H9 (cell line): Measurements from ENCODE around the gene BSG. TPM values are rescaled to one million over a fixed set of nuclear protein-coding genes. Genes with fewer than 3 reads are reported as not detected.

Source experiments
- DNase-seq: peaks from one replicate; pipeline ENCODE4 v3.0.0-alpha.2; 2017
- H2AFZ ChIP-seq: one replicate; pipeline ENCODE4 v1.6.1; 2013; ENCODE audit warnings: mild to moderate bottlenecking, low read length, control low read depth, moderate library complexity
- H2AK5ac ChIP-seq: 2 replicates; pipeline ENCODE4 v1.6.1; 2013; ENCODE audit warnings: low read length, control low read depth, mixed read lengths; ENCODE audit not compliant: insufficient read length
- H2BK120ac ChIP-seq: one replicate; pipeline ENCODE4 v1.6.1; 2013; ENCODE audit warnings: low read depth, mild to moderate bottlenecking, low read length, control low read depth, inconsistent platforms; ENCODE audit not compliant: poor library complexity, severe bottlenecking
- H2BK12ac ChIP-seq: 2 replicates; pipeline ENCODE4 v1.6.1; 2013; ENCODE audit warnings: low read length, control low read depth, mixed read lengths, low read depth; ENCODE audit not compliant: insufficient read length
- H2BK15ac ChIP-seq: 2 replicates; pipeline ENCODE4 v1.6.1; 2013; ENCODE audit warnings: low read depth, low read length, control low read depth
- H2BK20ac ChIP-seq: one replicate; pipeline ENCODE4 v1.6.1; 2013; ENCODE audit warnings: low read depth, mild to moderate bottlenecking, low read length, control low read depth, inconsistent platforms; ENCODE audit not compliant: poor library complexity, severe bottlenecking
- H2BK5ac ChIP-seq: 2 replicates; pipeline ENCODE4 v1.6.1; 2013; ENCODE audit warnings: low read length, control low read depth, mixed read lengths; ENCODE audit not compliant: insufficient read length
- H3K14ac ChIP-seq: 2 replicates; pipeline ENCODE4 v1.6.1; 2013; ENCODE audit warnings: low read length, control low read depth; ENCODE audit not compliant: insufficient read depth
- H3K18ac ChIP-seq: 2 replicates; pipeline ENCODE4 v1.6.1; 2013; ENCODE audit warnings: low read depth, mild to moderate bottlenecking, mixed read lengths, low read length, control low read depth; ENCODE audit not compliant: insufficient read length
- H3K23ac ChIP-seq: 2 replicates; pipeline ENCODE4 v1.6.1; 2013; ENCODE audit warnings: low read length, control low read depth, mixed read lengths, low read depth; ENCODE audit not compliant: insufficient read length
- H3K23me2 ChIP-seq: 2 replicates; pipeline ENCODE4 v1.6.1; 2013; ENCODE audit warnings: low read depth, mild to moderate bottlenecking, mixed read lengths, low read length, control low read depth; ENCODE audit not compliant: insufficient read length, poor library complexity, severe bottlenecking
- H3K27ac ChIP-seq: 2 replicates; pipeline ENCODE4 v1.5.1; 2013; ENCODE audit warnings: low read length, control low read depth, mixed read lengths, low read depth; ENCODE audit not compliant: insufficient read length
- H3K27me3 ChIP-seq: 2 replicates; pipeline ENCODE4 v1.6.1; 2013; ENCODE audit warnings: low read length, control low read depth, inconsistent platforms; ENCODE audit not compliant: insufficient read depth
- H3K4ac ChIP-seq: 2 replicates; pipeline ENCODE4 v1.6.1; 2013; ENCODE audit warnings: low read depth, mild to moderate bottlenecking, control low read depth, inconsistent platforms, low read length, moderate library complexity
- H3K4me1 ChIP-seq: 2 replicates; pipeline ENCODE4 v1.6.1; 2013; ENCODE audit warnings: low read length, control low read depth, inconsistent platforms; ENCODE audit not compliant: insufficient read depth
- H3K4me2 ChIP-seq: 2 replicates; pipeline ENCODE4 v1.6.1; 2013; ENCODE audit warnings: low read length, control low read depth, mixed read lengths; ENCODE audit not compliant: insufficient read length, insufficient read depth
- H3K56ac ChIP-seq: 2 replicates; pipeline ENCODE4 v1.6.1; 2013; ENCODE audit warnings: low read depth, mild to moderate bottlenecking, mixed read lengths, low read length, control low read depth; ENCODE audit not compliant: insufficient read length
- H3K79me1 ChIP-seq: 2 replicates; pipeline ENCODE4 v1.6.1; 2013; ENCODE audit warnings: low read depth, mild to moderate bottlenecking, moderate library complexity, low read length, control low read depth, inconsistent platforms; ENCODE audit not compliant: insufficient read depth, poor library complexity, severe bottlenecking
- H3K79me2 ChIP-seq: 2 replicates; pipeline ENCODE4 v1.6.1; 2013; ENCODE audit warnings: low read length, control low read depth, inconsistent platforms; ENCODE audit not compliant: insufficient read depth
- H3K9ac ChIP-seq: 2 replicates; pipeline ENCODE4 v1.6.1; 2013; ENCODE audit warnings: low read length, control low read depth, mixed read lengths; ENCODE audit not compliant: insufficient read length; ENCODE audit errors: extremely low read depth
- H3K9me3 ChIP-seq: one replicate; pipeline ENCODE4 v1.6.1; 2013; ENCODE audit warnings: low read depth, low read length, inconsistent platforms; ENCODE audit not compliant: control insufficient read depth
- H3T11ph ChIP-seq: one replicate; pipeline ENCODE4 v1.6.1; 2013; ENCODE audit warnings: mild to moderate bottlenecking, low read length, control low read depth, inconsistent platforms
- H4K20me1 ChIP-seq: one replicate; pipeline ENCODE4 v1.6.1; 2013; ENCODE audit not compliant: control insufficient read depth, insufficient read length, insufficient read depth
- H4K5ac ChIP-seq: 2 replicates; pipeline ENCODE4 v1.6.1; 2013; ENCODE audit warnings: low read depth, mild to moderate bottlenecking, mixed read lengths, low read length, control low read depth; ENCODE audit not compliant: insufficient read length
- H4K8ac ChIP-seq: replicated peaks from 2 replicates; pipeline ENCODE4 v1.6.1; 2013; ENCODE audit warnings: low read length, control low read depth, mixed read lengths, low read depth; ENCODE audit not compliant: insufficient read length
- H4K91ac ChIP-seq: 2 replicates; pipeline ENCODE4 v1.6.1; 2013; ENCODE audit warnings: low read depth, mild to moderate bottlenecking, moderate library complexity, mixed read lengths, low read length, control low read depth; ENCODE audit not compliant: insufficient read length
- H3K27ac Mint-ChIP-seq, 3 experiments: 2 replicates in 2 of 3; 3 replicates in 1 of 3; pipeline ENCODE4 v1.8.0; 2020 to 2021; ENCODE audit warnings: mixed read lengths in 3 of 3, mild to moderate bottlenecking in 1 of 3, moderate library complexity in 1 of 3
- H3K27me3 Mint-ChIP-seq: 2 replicates; pipeline ENCODE4 v1.8.0; 2021; ENCODE audit warnings: low read depth, mild to moderate bottlenecking, moderate library complexity, mixed read lengths
- H3K36me3 Mint-ChIP-seq, 3 experiments: 2 replicates in 2 of 3; 3 replicates in 1 of 3; pipeline ENCODE4 v1.8.0; 2020 to 2021; ENCODE audit warnings: low read depth in 3 of 3, mixed read lengths in 3 of 3; ENCODE audit not compliant: insufficient read depth in 1 of 3
- H3K4me1 Mint-ChIP-seq, 2 experiments: 2 replicates each; pipeline ENCODE4 v1.8.0; 2020; ENCODE audit warnings: mixed read lengths in 2 of 2
- H3K4me3 Mint-ChIP-seq, 2 experiments: 2 replicates in 1 of 2; 3 replicates in 1 of 2; pipeline ENCODE4 v1.8.0; 2020 to 2021; ENCODE audit warnings: mild to moderate bottlenecking in 2 of 2, mixed read lengths in 2 of 2, moderate library complexity in 1 of 2
- H3K9me3 Mint-ChIP-seq, 2 experiments: 2 replicates in 1 of 2; 3 replicates in 1 of 2; pipeline ENCODE4 v1.8.0; 2020; ENCODE audit warnings: mild to moderate bottlenecking in 2 of 2, mixed read lengths in 2 of 2, moderate library complexity in 1 of 2
- WGBS: extraction: QIAGEN DNeasy Blood & Tissue Kit; methylation state at CpG from one replicate; pipeline ENCODE4 v1.1.7; 2013; ENCODE audit warnings: missing lambda C conversion rate, low lambda C conversion rate, mixed read lengths; ENCODE audit not compliant: insufficient read length; ENCODE audit errors: extremely low coverage; 5-methylcytosine and 5-hydroxymethylcytosine counted together
- total RNA-seq: library from RNA; stranded (reverse); gene quantifications from 2 replicates; pipeline ENCODE4 v1.2.1, GENCODE V29; 2021
- TF ChIP-seq, protein P1 (sequence below): fragments of 200-600 bp; sonication (generic); conservative IDR thresholded peaks from 3 replicates; pipeline ENCODE4 v1.8.0; 2021; ENCODE audit warnings: antibody characterized with exemption, mild to moderate bottlenecking

Gene BSG
- total RNA-seq, 1 experiment from 2014 or later = 715 TPM

DNA sequence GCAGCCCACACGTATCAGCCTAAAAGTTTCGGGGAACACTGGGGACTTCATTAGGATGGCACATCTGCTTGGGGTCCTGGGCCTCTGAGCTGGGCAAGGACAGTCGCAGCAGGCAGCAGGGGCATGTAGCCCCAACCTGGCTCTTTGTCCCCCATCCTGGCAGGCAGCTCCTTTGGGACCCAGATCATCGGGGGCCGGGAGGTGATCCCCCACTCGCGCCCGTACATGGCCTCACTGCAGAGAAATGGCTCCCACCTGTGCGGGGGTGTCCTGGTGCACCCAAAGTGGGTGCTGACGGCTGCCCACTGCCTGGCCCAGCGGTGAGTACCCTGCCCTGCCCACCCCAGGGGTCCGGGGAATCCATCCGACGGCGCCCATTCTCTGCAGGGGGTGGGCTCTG is 25.3 kb upstream of the BSG start:
- peak; percentile 25 for DNase-seq
- H4K20me1 ChIP-seq = no peaks in the 10 kb centered on the region
- H2BK20ac ChIP-seq = no peak overlapping the region
- H3K4me1 ChIP-seq = no peaks in the 10 kb centered on the region
- H3K79me2 ChIP-seq = no peaks in the 10 kb centered on the region
- H2BK5ac ChIP-seq = no peak overlapping the region
- Mint-ChIP-seq H3K9me3 (no peaks in the 10 kb centered on the region; a peak in 1 of 5 replicates), H3K4me1 (peaks cover 4 to 6% of the 10 kb centered on the region in 2 experiments; a peak in 2 of 4 replicates), H3K36me3 (peaks cover 0 to 7% (median 4%) of the 10 kb centered on the region in 3 experiments; a peak in 3 of 7 replicates), H3K27me3 (peaks cover 22% of the 10 kb centered on the region), H3K4me3 (no peak overlapping the region), H3K27ac (no peak overlapping the region)
- no peak overlapping the region for H3K9ac ChIP-seq
- H3T11ph ChIP-seq = no peak overlapping the region
- H3K4me2 ChIP-seq = no peak overlapping the region
- H3K27me3 ChIP-seq = no peaks in the 10 kb centered on the region
- no peak overlapping the region for H3K4ac ChIP-seq
- H2BK120ac ChIP-seq = no peak overlapping the region
- H4K5ac ChIP-seq = no peak overlapping the region
- no peak overlapping the region for H4K91ac ChIP-seq
- H2BK15ac ChIP-seq = no peak overlapping the region
- TF ChIP-seq, protein P1, sequence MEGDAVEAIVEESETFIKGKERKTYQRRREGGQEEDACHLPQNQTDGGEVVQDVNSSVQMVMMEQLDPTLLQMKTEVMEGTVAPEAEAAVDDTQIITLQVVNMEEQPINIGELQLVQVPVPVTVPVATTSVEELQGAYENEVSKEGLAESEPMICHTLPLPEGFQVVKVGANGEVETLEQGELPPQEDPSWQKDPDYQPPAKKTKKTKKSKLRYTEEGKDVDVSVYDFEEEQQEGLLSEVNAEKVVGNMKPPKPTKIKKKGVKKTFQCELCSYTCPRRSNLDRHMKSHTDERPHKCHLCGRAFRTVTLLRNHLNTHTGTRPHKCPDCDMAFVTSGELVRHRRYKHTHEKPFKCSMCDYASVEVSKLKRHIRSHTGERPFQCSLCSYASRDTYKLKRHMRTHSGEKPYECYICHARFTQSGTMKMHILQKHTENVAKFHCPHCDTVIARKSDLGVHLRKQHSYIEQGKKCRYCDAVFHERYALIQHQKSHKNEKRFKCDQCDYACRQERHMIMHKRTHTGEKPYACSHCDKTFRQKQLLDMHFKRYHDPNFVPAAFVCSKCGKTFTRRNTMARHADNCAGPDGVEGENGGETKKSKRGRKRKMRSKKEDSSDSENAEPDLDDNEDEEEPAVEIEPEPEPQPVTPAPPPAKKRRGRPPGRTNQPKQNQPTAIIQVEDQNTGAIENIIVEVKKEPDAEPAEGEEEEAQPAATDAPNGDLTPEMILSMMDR = no peak
- no peak overlapping the region for H3K23ac ChIP-seq
- no peak overlapping the region for H2BK12ac ChIP-seq
- H3K9me3 ChIP-seq = no peaks in the 10 kb centered on the region
- H4K8ac ChIP-seq = no peak overlapping the region
- no peak overlapping the region for H3K18ac ChIP-seq
- no peak overlapping the region for H2AK5ac ChIP-seq
- no peaks in the 10 kb centered on the region for H3K79me1 ChIP-seq
- no peak overlapping the region for H3K27ac ChIP-seq
- WGBS = no CpG with 5 or more reads among the region's 15 CpGs
- no peak overlapping the region for H3K14ac ChIP-seq
- H2AFZ ChIP-seq = no peak overlapping the region
- H3K23me2 ChIP-seq = no peaks in the 10 kb centered on the region
- no peak overlapping the region for H3K56ac ChIP-seq
